C4-2B (cell line): ENCODE data around the gene LMBR1.
"Not testable (repeated sequence)": the region's sequence is repeated elsewhere in the genome, so short reads cannot be mapped to it uniquely, and the experiment has no call there.

Source experiments
- ZFX ChIP-seq: fragments of 450-650 bp; IDR thresholded peaks from 2 replicates; pipeline ENCODE4 v1.6.1; 2017
- TF ChIP-seq, protein P1 (sequence below): fragments of 450-650 bp; conservative IDR thresholded peaks from 2 replicates; pipeline ENCODE4 v1.5.1; 2017; ENCODE audit warnings: mild to moderate bottlenecking

DNA sequence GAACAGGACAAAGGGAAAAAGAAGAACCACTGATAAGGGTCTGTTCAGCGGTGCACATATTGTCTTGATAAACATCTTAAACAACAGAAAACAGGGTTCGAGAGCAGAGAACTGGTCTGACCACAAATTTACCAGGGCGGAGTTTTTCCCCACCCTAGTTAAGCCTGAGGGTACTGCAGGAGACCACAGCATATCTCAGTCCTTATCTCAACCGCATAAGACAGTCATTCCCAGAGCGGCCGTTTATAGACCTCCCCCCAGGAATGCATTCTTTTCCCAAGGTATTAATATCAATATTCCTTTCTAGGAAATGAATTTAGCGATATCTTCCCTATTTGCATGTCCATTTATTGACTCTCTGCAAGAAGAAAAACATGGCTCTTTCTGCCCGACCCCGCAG lies 195.7 kb downstream of the LMBR1 start:
- TF ChIP-seq, protein P1, sequence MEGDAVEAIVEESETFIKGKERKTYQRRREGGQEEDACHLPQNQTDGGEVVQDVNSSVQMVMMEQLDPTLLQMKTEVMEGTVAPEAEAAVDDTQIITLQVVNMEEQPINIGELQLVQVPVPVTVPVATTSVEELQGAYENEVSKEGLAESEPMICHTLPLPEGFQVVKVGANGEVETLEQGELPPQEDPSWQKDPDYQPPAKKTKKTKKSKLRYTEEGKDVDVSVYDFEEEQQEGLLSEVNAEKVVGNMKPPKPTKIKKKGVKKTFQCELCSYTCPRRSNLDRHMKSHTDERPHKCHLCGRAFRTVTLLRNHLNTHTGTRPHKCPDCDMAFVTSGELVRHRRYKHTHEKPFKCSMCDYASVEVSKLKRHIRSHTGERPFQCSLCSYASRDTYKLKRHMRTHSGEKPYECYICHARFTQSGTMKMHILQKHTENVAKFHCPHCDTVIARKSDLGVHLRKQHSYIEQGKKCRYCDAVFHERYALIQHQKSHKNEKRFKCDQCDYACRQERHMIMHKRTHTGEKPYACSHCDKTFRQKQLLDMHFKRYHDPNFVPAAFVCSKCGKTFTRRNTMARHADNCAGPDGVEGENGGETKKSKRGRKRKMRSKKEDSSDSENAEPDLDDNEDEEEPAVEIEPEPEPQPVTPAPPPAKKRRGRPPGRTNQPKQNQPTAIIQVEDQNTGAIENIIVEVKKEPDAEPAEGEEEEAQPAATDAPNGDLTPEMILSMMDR, result not testable (repeated sequence)
- TF ChIP-seq ZFX, result not testable (repeated sequence)
